ENCODE data around the gene IER3. TPM values are rescaled to one million over a fixed set of nuclear protein-coding genes. Genes with fewer than 3 reads are reported as not detected.

IER3 gene
- total and polyA plus RNA-seq, 2 of the 13 experiments (the other 11 are each of a cell fraction or from before 2014, with no cell fraction given): 51.1 to 131 TPM

DNA sequence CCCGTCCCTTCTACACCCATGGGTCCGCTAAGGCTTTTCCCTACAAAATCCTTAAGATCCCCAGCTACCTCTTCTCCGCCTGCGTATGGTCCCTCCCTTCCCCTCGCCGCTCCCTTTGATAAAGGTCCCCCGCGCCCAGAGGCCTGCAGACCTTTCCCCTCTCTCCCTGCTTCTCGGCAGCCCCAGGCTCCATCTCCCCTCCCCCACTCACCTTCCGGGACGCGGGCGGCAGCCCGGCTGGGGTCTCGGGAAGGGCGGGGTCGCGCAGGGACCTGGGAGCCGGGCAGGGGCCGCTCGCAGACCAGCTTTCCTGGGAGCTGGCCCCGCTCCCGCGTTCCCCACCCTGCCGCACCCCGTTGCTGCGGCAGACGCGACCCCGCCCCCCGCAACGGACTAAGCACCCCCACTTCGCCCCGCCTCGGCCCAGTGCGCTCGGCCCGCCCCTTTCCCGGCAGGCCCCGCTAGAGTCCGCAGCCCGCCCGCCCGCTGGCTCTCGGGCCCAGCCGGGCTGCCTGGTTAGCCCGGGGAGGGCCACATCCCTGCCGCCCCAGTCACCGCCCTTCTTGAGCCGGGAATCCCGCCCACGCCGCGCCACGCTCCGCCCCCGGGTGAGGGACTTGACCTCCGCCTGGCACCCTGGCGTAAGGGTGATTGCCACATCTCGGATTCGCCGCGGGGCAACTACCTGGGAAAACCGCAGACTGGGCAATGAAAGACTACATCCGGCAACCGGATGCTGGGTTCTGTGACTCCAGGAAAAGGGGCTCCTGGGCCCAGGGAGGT, 1.8 kb downstream of the IER3 start, which contains the start of gene FLOT1 (continued):
- TF ChIP-seq, protein P1, sequence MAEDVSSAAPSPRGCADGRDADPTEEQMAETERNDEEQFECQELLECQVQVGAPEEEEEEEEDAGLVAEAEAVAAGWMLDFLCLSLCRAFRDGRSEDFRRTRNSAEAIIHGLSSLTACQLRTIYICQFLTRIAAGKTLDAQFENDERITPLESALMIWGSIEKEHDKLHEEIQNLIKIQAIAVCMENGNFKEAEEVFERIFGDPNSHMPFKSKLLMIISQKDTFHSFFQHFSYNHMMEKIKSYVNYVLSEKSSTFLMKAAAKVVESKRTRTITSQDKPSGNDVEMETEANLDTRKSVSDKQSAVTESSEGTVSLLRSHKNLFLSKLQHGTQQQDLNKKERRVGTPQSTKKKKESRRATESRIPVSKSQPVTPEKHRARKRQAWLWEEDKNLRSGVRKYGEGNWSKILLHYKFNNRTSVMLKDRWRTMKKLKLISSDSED (CRISPR knock-in tag; IDR thresholded peaks at IDR 0.05): 0 out of 2 replicates have a peak, but pooled peaks have one; percentile 92
- no peak; the same call in none of the 2 replicates for TF ChIP-seq ZNF510 (CRISPR knock-in tag; IDR thresholded peaks at IDR 0.05; ENCODE audit: low read depth)
- no peak for TF ChIP-seq RORA (CRISPR knock-in tag; IDR thresholded peaks at IDR 0.05)
- no peak for TF ChIP-seq STAT5B (CRISPR knock-in tag; IDR thresholded peaks at IDR 0.05)
- peak; percentile 87 for TF ChIP-seq ZFP90 (CRISPR knock-in tag; IDR thresholded peaks at IDR 0.05; ENCODE audit: borderline replicate concordance)
- TF ChIP-seq CBX1 (IDR thresholded peaks at IDR 0.05; ENCODE audit: low read depth): peak; percentile 57
- peak; percentile 86; the same call in 1 of the 2 replicates for TF ChIP-seq ZNF790 (CRISPR knock-in tag; IDR thresholded peaks at IDR 0.05; ENCODE audit: borderline replicate concordance)
- peak; percentile 55; the same call in 1 of the 2 replicates for TF ChIP-seq PITX1 (CRISPR knock-in tag; IDR thresholded peaks at IDR 0.05)
- TF ChIP-seq MTF2 (CRISPR knock-in tag; IDR thresholded peaks at IDR 0.05; ENCODE audit: borderline replicate concordance): peak; percentile 95
- peak; percentile 73; the same call in 1 of the 2 replicates for TF ChIP-seq ZNF878 (CRISPR knock-in tag; IDR thresholded peaks at IDR 0.05)
- TF ChIP-seq ZNF264 (CRISPR knock-in tag; IDR thresholded peaks at IDR 0.05): peak; percentile 15; the same call in 1 of the 2 replicates
- TF ChIP-seq MTA3 (CRISPR knock-in tag; IDR thresholded peaks at IDR 0.05): no peak
- no peak; the same call in 1 of the 2 replicates for TF ChIP-seq ZNF577 (CRISPR knock-in tag; IDR thresholded peaks at IDR 0.05; ENCODE audit: borderline replicate concordance, low read depth)
- peak; percentile 87 for TF ChIP-seq PHF8 (CRISPR knock-in tag; IDR thresholded peaks at IDR 0.05)
- TF ChIP-seq NFKB2 (CRISPR knock-in tag; IDR thresholded peaks at IDR 0.05; ENCODE audit: borderline replicate concordance): peak; percentile 60
- TF ChIP-seq, protein P2, sequence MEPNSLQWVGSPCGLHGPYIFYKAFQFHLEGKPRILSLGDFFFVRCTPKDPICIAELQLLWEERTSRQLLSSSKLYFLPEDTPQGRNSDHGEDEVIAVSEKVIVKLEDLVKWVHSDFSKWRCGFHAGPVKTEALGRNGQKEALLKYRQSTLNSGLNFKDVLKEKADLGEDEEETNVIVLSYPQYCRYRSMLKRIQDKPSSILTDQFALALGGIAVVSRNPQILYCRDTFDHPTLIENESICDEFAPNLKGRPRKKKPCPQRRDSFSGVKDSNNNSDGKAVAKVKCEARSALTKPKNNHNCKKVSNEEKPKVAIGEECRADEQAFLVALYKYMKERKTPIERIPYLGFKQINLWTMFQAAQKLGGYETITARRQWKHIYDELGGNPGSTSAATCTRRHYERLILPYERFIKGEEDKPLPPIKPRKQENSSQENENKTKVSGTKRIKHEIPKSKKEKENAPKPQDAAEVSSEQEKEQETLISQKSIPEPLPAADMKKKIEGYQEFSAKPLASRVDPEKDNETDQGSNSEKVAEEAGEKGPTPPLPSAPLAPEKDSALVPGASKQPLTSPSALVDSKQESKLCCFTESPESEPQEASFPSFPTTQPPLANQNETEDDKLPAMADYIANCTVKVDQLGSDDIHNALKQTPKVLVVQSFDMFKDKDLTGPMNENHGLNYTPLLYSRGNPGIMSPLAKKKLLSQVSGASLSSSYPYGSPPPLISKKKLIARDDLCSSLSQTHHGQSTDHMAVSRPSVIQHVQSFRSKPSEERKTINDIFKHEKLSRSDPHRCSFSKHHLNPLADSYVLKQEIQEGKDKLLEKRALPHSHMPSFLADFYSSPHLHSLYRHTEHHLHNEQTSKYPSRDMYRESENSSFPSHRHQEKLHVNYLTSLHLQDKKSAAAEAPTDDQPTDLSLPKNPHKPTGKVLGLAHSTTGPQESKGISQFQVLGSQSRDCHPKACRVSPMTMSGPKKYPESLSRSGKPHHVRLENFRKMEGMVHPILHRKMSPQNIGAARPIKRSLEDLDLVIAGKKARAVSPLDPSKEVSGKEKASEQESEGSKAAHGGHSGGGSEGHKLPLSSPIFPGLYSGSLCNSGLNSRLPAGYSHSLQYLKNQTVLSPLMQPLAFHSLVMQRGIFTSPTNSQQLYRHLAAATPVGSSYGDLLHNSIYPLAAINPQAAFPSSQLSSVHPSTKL (CRISPR knock-in tag; IDR thresholded peaks at IDR 0.05): peak; percentile 51
- peak; percentile 86; the same call in 1 of the 2 replicates for TF ChIP-seq TARDBP (CRISPR knock-in tag; IDR thresholded peaks at IDR 0.05)
- TF ChIP-seq, protein P3, sequence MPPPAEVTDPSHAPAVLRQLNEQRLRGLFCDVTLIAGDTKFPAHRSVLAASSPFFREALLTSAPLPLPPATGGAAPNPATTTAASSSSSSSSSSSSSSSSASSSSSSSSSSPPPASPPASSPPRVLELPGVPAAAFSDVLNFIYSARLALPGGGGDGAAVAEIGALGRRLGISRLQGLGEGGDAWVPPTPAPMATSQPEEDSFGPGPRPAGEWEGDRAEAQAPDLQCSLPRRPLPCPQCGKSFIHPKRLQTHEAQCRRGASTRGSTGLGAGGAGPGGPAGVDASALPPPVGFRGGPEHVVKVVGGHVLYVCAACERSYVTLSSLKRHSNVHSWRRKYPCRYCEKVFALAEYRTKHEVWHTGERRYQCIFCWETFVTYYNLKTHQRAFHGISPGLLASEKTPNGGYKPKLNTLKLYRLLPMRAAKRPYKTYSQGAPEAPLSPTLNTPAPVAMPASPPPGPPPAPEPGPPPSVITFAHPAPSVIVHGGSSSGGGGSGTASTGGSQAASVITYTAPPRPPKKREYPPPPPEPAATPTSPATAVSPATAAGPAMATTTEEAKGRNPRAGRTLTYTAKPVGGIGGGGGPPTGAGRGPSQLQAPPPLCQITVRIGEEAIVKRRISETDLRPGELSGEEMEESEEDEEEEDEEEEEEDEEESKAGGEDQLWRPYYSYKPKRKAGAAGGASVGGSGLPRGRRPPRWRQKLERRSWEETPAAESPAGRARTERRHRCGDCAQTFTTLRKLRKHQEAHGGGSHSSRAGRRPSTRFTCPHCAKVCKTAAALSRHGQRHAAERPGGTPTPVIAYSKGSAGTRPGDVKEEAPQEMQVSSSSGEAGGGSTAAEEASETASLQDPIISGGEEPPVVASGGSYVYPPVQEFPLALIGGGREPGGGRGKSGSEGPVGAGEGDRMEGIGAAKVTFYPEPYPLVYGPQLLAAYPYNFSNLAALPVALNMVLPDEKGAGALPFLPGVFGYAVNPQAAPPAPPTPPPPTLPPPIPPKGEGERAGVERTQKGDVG (CRISPR knock-in tag; IDR thresholded peaks at IDR 0.05; ENCODE audit: borderline replicate concordance): peak; percentile 82
- TF ChIP-seq MBD4 (IDR thresholded peaks at IDR 0.05; ENCODE audit: borderline replicate concordance, low read length): no peak
- peak; percentile 57 for TF ChIP-seq NFIC (IDR thresholded peaks at IDR 0.05; ENCODE audit: low read length)
